ENCODE data around the gene SPATA31D1.

Gene SPATA31D1

DNA sequence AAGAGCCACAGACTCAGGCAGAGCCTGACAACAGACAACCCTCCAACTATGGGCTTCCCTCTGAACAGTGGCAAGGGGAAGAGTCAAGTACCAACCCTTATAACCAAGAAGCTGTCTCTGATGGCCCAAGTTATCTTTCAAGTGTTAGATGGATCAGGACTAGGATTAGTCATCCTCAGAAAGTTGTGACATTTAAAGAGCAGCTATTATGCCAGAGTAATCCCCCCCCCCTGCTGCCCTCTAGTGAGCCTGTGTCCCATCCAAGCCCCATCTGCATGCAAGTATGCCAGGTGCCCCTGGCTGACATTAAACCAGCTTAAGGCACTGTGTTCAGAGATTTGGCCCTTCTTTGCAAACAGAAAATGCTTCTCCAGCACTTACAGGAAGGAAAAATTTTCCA is 16.8 kb upstream of the SPATA31D1 start:
- Histone ChIP-seq H3K27ac (no peak overlapping the region), H3K4me3 (no peak overlapping the region)
- no peak for DNase-seq (ENCODE audit: low spot score)
- TF ChIP-seq CTCF (IDR thresholded peaks at IDR 0.05) = no peak

DNA sequence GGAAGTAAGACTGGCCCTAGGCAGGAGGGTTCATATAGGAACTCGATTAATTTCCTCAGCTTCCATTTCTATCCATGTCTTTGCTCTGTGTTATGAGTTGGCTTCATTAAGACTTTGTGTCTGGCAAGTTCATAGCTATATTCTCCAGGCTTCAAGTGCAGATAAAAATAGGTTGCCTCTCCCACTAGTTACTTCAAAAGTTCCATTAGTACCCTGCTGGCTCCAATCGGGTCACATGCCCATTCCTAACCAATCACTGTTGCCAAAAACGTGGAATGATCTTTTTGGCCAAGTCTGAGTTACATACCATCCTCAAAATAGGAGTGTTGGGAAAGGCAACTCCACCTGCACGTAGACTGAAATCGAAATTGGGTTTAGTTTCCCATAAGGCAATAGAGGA is 13.8 kb upstream of the SPATA31D1 start:
- Histone ChIP-seq H3K4me3 (no peak overlapping the region), H3K27ac (no peak overlapping the region)
- TF ChIP-seq CTCF (IDR thresholded peaks at IDR 0.05) = no peak
- no peak for DNase-seq (ENCODE audit: low spot score)

GRCh38 chr9:81976351-81976750 is 12.2 kb upstream of the SPATA31D1 start:
- no peak for DNase-seq (ENCODE audit: low spot score)
- Histone ChIP-seq H3K27ac (no peak overlapping the region), H3K4me3 (no peak overlapping the region)
- TF ChIP-seq CTCF (IDR thresholded peaks at IDR 0.05) = no peak

GRCh38 chr9:81979196-81979595 is 9.4 kb upstream of the SPATA31D1 start:
- Histone ChIP-seq H3K27ac (no peak overlapping the region), H3K4me3 (no peak overlapping the region)
- no peak for DNase-seq (ENCODE audit: low spot score)
- TF ChIP-seq CTCF (IDR thresholded peaks at IDR 0.05) = no peak

GRCh38 chr9:81980568-81980967 is 8.0 kb upstream of the SPATA31D1 start:
- TF ChIP-seq CTCF (IDR thresholded peaks at IDR 0.05) = no peak
- Histone ChIP-seq H3K4me3 (no peak overlapping the region), H3K27ac (no peak overlapping the region)
- no peak for DNase-seq (ENCODE audit: low spot score)

DNA sequence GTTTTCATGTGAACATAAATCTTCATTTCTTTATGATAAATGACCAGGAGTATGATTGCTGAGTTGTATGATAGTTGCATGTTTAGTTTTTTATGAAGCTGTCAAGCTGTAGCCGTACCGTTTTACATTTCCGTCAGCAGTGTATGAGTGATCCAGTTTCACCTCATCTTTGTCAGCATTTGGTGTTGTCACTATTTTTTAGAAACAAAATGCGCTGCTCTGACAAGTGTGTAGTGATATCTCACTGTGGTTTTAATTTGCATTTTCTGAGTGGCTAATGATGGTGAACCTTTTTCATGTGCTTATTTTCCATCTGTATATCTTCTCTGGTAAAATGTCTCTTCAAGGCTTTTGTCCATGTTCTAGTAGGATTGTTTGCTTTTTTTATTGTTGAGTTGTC is 6.7 kb upstream of the SPATA31D1 start:
- no peak overlapping the region for H3K4me3 ChIP-seq
- no peak for TF ChIP-seq CTCF (IDR thresholded peaks at IDR 0.05)
- no peak for DNase-seq (ENCODE audit: low spot score)
- H3K27ac ChIP-seq = no peak overlapping the region

GRCh38 chr9:81984928-81985327 is 3.6 kb upstream of the SPATA31D1 start:
- no peak for TF ChIP-seq CTCF (IDR thresholded peaks at IDR 0.05)
- no peak for DNase-seq (ENCODE audit: low spot score)
- Histone ChIP-seq H3K27ac (no peak overlapping the region), H3K4me3 (no peak overlapping the region)

All from coronary artery (tissue), 2 donors.